WTC11 (cell line): ENCODE data around the gene HRH1. TPM values are rescaled to one million over a fixed set of nuclear protein-coding genes. Genes with fewer than 3 reads are reported as not detected.

Experiments
- ATAC-seq: fragments of 200-7000 bp; cut with Tn5 transposase; 2 replicates; pipeline ENCODE4 v1.10.0; 2021; ENCODE audit warnings: mild to moderate bottlenecking, moderate library complexity
- CTCF ChIA-PET: fragments of 300-600 bp; sonication (Branson Sonifier 250); formaldehyde crosslinking; loops from one replicate; lab custom pipeline; 2021; ENCODE audit warnings: antibody characterized with exemption; lab: Charles Lee
- POLR2A ChIA-PET: fragments of 350-600 bp; sonication (Branson Sonifier 250); formaldehyde crosslinking; loops from one replicate; lab custom pipeline; 2021; ENCODE audit warnings: antibody characterized with exemption; lab: Charles Lee
- DNase-seq: peaks from one replicate; pipeline ENCODE4 v3.0.0; 2021; ENCODE audit warnings: low spot score
- H3K27ac Mint-ChIP-seq: 2 replicates; pipeline ENCODE4 v1.8.0; 2021; ENCODE audit warnings: mixed read lengths
- H3K27me3 Mint-ChIP-seq: 2 replicates; pipeline ENCODE4 v1.8.0; 2021; ENCODE audit warnings: low read depth, mild to moderate bottlenecking, moderate library complexity, mixed read lengths
- H3K36me3 Mint-ChIP-seq: 2 replicates; pipeline ENCODE4 v1.8.0; 2021; ENCODE audit warnings: mixed read lengths
- H3K4me1 Mint-ChIP-seq: 2 replicates; pipeline ENCODE4 v1.8.0; 2022; ENCODE audit warnings: mixed read lengths
- H3K4me3 Mint-ChIP-seq: 2 replicates; pipeline ENCODE4 v1.8.0; 2021; ENCODE audit warnings: mild to moderate bottlenecking, moderate library complexity, mixed read lengths
- H3K9me3 Mint-ChIP-seq: 2 replicates; pipeline ENCODE4 v1.8.0; 2021; ENCODE audit warnings: mixed read lengths
- ATF1 ChIP-seq: sonication (generic); formaldehyde crosslinking; IDR thresholded peaks from 2 replicates; pipeline ENCODE4 v1.8.1; 2023; ENCODE audit warnings: mild to moderate bottlenecking, moderate library complexity, missing genetic modification reagents
- CREB1 ChIP-seq: sonication (generic); formaldehyde crosslinking; IDR thresholded peaks from 2 replicates; pipeline ENCODE4 v1.8.0; 2023; ENCODE audit warnings: mild to moderate bottlenecking, missing genetic modification reagents
- CREM ChIP-seq: sonication (generic); formaldehyde crosslinking; IDR thresholded peaks from 2 replicates; pipeline ENCODE4 v1.8.1; 2022; ENCODE audit warnings: mild to moderate bottlenecking, missing genetic modification reagents, moderate library complexity
- E2F1 ChIP-seq: sonication (generic); formaldehyde crosslinking; IDR thresholded peaks from 2 replicates; pipeline ENCODE4 v1.8.0; 2022; ENCODE audit warnings: mild to moderate bottlenecking, missing genetic modification reagents
- EMX1 ChIP-seq: fragments of 250-450 bp; sonication (Bioruptor Pico); IDR thresholded peaks from 2 replicates; pipeline ENCODE4 v1.8.0; 2021; ENCODE audit warnings: mild to moderate bottlenecking
- FOXK1 ChIP-seq: sonication (generic); formaldehyde crosslinking; IDR thresholded peaks from 2 replicates; pipeline ENCODE4 v1.8.0; 2022; ENCODE audit warnings: mild to moderate bottlenecking, moderate library complexity, missing genetic modification reagents
- HMGXB4 ChIP-seq: sonication (generic); formaldehyde crosslinking; IDR thresholded peaks from 2 replicates; pipeline ENCODE4 v1.8.1; 2023; ENCODE audit warnings: mild to moderate bottlenecking, moderate library complexity, missing genetic modification reagents
- MYBL2 ChIP-seq: sonication (generic); formaldehyde crosslinking; IDR thresholded peaks from 2 replicates; pipeline ENCODE4 v1.8.1; 2023; ENCODE audit warnings: mild to moderate bottlenecking, moderate library complexity, missing genetic modification reagents
- NR3C1 ChIP-seq: sonication (generic); formaldehyde crosslinking; conservative IDR thresholded peaks from 2 replicates; pipeline ENCODE4 v1.8.1; 2023; ENCODE audit warnings: low read depth, mild to moderate bottlenecking, missing genetic modification reagents
- RORB ChIP-seq: fragments of 250-450 bp; sonication (Bioruptor Pico); IDR thresholded peaks from 2 replicates; pipeline ENCODE4 v1.9.0; 2021; ENCODE audit warnings: mild to moderate bottlenecking
- SMAD4 ChIP-seq: sonication (generic); formaldehyde crosslinking; IDR thresholded peaks from 2 replicates; pipeline ENCODE4 v1.8.0; 2022; ENCODE audit warnings: mild to moderate bottlenecking, missing genetic modification reagents
- TEAD4 ChIP-seq: sonication (generic); formaldehyde crosslinking; IDR thresholded peaks from 2 replicates; pipeline ENCODE4 v1.8.0; 2022; ENCODE audit warnings: mild to moderate bottlenecking, missing genetic modification reagents
- USF1 ChIP-seq: sonication (generic); formaldehyde crosslinking; IDR thresholded peaks from 2 replicates; pipeline ENCODE4 v1.8.0; 2022; ENCODE audit warnings: mild to moderate bottlenecking, missing genetic modification reagents
- ZNF512 ChIP-seq: sonication (generic); formaldehyde crosslinking; IDR thresholded peaks from 2 replicates; pipeline ENCODE4 v1.8.1; 2022; ENCODE audit warnings: missing genetic modification reagents, borderline replicate concordance
- total RNA-seq: library from RNA; stranded (reverse); gene quantifications from 3 replicates; pipeline ENCODE4 v1.2.3, GENCODE V29; 2021
- TF ChIP-seq, protein P1 (sequence below): sonication (generic); formaldehyde crosslinking; IDR thresholded peaks from 2 replicates; pipeline ENCODE4 v1.8.0; 2023; ENCODE audit warnings: mild to moderate bottlenecking, missing genetic modification reagents
- TF ChIP-seq, protein P2 (sequence below): fragments of 200-600 bp; IDR thresholded peaks from 2 replicates; pipeline ENCODE4 v1.8.0; 2022; ENCODE audit warnings: antibody characterized with exemption
- TF ChIP-seq, protein P3 (sequence below): sonication (generic); formaldehyde crosslinking; IDR thresholded peaks from 2 replicates; pipeline ENCODE4 v1.8.0; 2022; ENCODE audit warnings: mild to moderate bottlenecking, missing genetic modification reagents

The HRH1 gene
- total RNA-seq, 1 experiment from 2014 or later, result not detected

- DNase-seq (no peak), ATAC-seq (no peak)
- ChIA-PET CTCF (interaction anchor here (1.2 kb wide), 1 partner anchor 9 kb away, joined by 3 read pairs; no protein-coding TSS in a partner anchor), POLR2A (no interaction called here)
- Mint-ChIP-seq H3K9me3 (peaks cover 3% of the 10 kb centered on the region; the same call in 1 of the 2 replicates), H3K27ac (no peak overlapping the region), H3K4me3 (no peak overlapping the region), H3K36me3 (no peaks in the 10 kb centered on the region), H3K27me3 (no peaks in the 10 kb centered on the region), H3K4me1 (no peaks in the 10 kb centered on the region)
- TF ChIP-seq, protein P1, sequence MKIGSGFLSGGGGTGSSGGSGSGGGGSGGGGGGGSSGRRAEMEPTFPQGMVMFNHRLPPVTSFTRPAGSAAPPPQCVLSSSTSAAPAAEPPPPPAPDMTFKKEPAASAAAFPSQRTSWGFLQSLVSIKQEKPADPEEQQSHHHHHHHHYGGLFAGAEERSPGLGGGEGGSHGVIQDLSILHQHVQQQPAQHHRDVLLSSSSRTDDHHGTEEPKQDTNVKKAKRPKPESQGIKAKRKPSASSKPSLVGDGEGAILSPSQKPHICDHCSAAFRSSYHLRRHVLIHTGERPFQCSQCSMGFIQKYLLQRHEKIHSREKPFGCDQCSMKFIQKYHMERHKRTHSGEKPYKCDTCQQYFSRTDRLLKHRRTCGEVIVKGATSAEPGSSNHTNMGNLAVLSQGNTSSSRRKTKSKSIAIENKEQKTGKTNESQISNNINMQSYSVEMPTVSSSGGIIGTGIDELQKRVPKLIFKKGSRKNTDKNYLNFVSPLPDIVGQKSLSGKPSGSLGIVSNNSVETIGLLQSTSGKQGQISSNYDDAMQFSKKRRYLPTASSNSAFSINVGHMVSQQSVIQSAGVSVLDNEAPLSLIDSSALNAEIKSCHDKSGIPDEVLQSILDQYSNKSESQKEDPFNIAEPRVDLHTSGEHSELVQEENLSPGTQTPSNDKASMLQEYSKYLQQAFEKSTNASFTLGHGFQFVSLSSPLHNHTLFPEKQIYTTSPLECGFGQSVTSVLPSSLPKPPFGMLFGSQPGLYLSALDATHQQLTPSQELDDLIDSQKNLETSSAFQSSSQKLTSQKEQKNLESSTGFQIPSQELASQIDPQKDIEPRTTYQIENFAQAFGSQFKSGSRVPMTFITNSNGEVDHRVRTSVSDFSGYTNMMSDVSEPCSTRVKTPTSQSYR (CRISPR knock-in tag), result no peak
- TF ChIP-seq CREB1 (CRISPR knock-in tag), result no peak
Observed at GRCh38 chr3:11228041-11228440, 73.7 kb downstream of the HRH1 start.

- H3K36me3 Mint-ChIP-seq, result no peaks in the 10 kb centered on the region
- TF ChIP-seq, protein P2, sequence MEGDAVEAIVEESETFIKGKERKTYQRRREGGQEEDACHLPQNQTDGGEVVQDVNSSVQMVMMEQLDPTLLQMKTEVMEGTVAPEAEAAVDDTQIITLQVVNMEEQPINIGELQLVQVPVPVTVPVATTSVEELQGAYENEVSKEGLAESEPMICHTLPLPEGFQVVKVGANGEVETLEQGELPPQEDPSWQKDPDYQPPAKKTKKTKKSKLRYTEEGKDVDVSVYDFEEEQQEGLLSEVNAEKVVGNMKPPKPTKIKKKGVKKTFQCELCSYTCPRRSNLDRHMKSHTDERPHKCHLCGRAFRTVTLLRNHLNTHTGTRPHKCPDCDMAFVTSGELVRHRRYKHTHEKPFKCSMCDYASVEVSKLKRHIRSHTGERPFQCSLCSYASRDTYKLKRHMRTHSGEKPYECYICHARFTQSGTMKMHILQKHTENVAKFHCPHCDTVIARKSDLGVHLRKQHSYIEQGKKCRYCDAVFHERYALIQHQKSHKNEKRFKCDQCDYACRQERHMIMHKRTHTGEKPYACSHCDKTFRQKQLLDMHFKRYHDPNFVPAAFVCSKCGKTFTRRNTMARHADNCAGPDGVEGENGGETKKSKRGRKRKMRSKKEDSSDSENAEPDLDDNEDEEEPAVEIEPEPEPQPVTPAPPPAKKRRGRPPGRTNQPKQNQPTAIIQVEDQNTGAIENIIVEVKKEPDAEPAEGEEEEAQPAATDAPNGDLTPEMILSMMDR, result no peak
- TF ChIP-seq, protein P3, sequence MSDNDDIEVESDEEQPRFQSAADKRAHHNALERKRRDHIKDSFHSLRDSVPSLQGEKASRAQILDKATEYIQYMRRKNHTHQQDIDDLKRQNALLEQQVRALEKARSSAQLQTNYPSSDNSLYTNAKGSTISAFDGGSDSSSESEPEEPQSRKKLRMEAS (CRISPR knock-in tag), result no peak
- no peak for TF ChIP-seq ZNF512 (CRISPR knock-in tag)
- no peak for TF ChIP-seq ATF1 (CRISPR knock-in tag)
- no peak for TF ChIP-seq EMX1 (CRISPR knock-in tag)
- TF ChIP-seq CREB1 (CRISPR knock-in tag), result no peak
- TF ChIP-seq CREM (CRISPR knock-in tag), result no peak
- no peak for TF ChIP-seq HMGXB4 (CRISPR knock-in tag)
- no peak for TF ChIP-seq USF1 (CRISPR knock-in tag)
- TF ChIP-seq FOXK1 (CRISPR knock-in tag), result no peak
- no peak for TF ChIP-seq RORB (CRISPR knock-in tag)
- TF ChIP-seq MYBL2, result no peak
- TF ChIP-seq TEAD4, result no peak
- no peak for TF ChIP-seq SMAD4
- TF ChIP-seq NR3C1 (CRISPR knock-in tag), result no peak
- TF ChIP-seq E2F1 (CRISPR knock-in tag), result no peak
- TF ChIP-seq, all 79 proteins: peak for 0
- POLR2A ChIA-PET, result no interaction called here
- no peak overlapping the region for H3K4me3 Mint-ChIP-seq
- ATAC-seq (no peak), DNase-seq (no peak)
- H3K27ac Mint-ChIP-seq, result no peak overlapping the region
- no peaks in the 10 kb centered on the region for H3K27me3 Mint-ChIP-seq
- no peaks in the 10 kb centered on the region for H3K4me1 Mint-ChIP-seq
- CTCF ChIA-PET, result no interaction called here
- H3K9me3 Mint-ChIP-seq, result no peaks in the 10 kb centered on the region
Observed at GRCh38 chr3:11230125-11230524, 75.8 kb downstream of the HRH1 start.
